HG03575 (cell line): Measurements from ENCODE around the gene DHRS4L2.
A peak's percentile ranks its signal among the peaks of the same experiment; 100 is the strongest.
"Not testable (repeated sequence)": the region's sequence is repeated elsewhere in the genome, so short reads cannot be mapped to it uniquely, and the experiment has no call there.

Experiments used
- ATAC-seq: cut with Tn5 transposase; IDR thresholded peaks from one replicate; pipeline ENCODE4 v1.9.1; 2021; ENCODE audit not compliant: unreplicated experiment, insufficient number of reproducible peaks, low FRiP score; ENCODE audit errors: extremely low read depth

Gene DHRS4L2

GRCh38 chr14:23969481-23970282 lies 19.0 kb upstream of the DHRS4L2 start:
- not testable (repeated sequence) for ATAC-seq

GRCh38 chr14:23970283-23970659 lies 18.5 kb upstream of the DHRS4L2 start:
- ATAC-seq, result not testable (repeated sequence)

GRCh38 chr14:23973178-23973577 lies 15.6 kb upstream of the DHRS4L2 start:
- ATAC-seq, result not testable (repeated sequence)

GRCh38 chr14:23974041-23974440 lies 14.7 kb upstream of the DHRS4L2 start:
- not testable (repeated sequence) for ATAC-seq

- ATAC-seq, result not testable (repeated sequence)
These were observed 11.5 kb upstream of the DHRS4L2 start for GRCh38 chr14:23977208-23977607.

- ATAC-seq, result not testable (repeated sequence)
These were observed 6.5 kb upstream of the DHRS4L2 start for GRCh38 chr14:23981951-23982813.

GRCh38 chr14:23984891-23985602 lies 3.7 kb upstream of the DHRS4L2 start:
- ATAC-seq, result no peak

GRCh38 chr14:23988223-23988606 lies 514 bp upstream of the DHRS4L2 start:
- peak; percentile 11 for ATAC-seq

- not testable (repeated sequence) for ATAC-seq
These were observed 1.2 kb downstream of the DHRS4L2 start for GRCh38 chr14:23989734-23990445.

- not testable (repeated sequence) for ATAC-seq
These were observed 2.2 kb downstream of the DHRS4L2 start for GRCh38 chr14:23990961-23991360.

- ATAC-seq, result not testable (repeated sequence)
These were observed 4.3 kb downstream of the DHRS4L2 start for GRCh38 chr14:23993042-23993441.

GRCh38 chr14:23996009-23996408 lies 7.3 kb downstream of the DHRS4L2 start:
- ATAC-seq, result not testable (repeated sequence)

- ATAC-seq, result not testable (repeated sequence)
These were observed 8.1 kb downstream of the DHRS4L2 start for GRCh38 chr14:23996825-23997224.

- ATAC-seq, result not testable (repeated sequence)
These were observed 10.9 kb downstream of the DHRS4L2 start for GRCh38 chr14:23999640-24000039.

- not testable (repeated sequence) for ATAC-seq
These were observed 12.3 kb downstream of the DHRS4L2 start for GRCh38 chr14:24001078-24001477.

GRCh38 chr14:24001679-24002078 lies 12.9 kb downstream of the DHRS4L2 start:
- ATAC-seq, result not testable (repeated sequence)

- ATAC-seq, result not testable (repeated sequence)
These were observed 17.7 kb downstream of the DHRS4L2 start for GRCh38 chr14:24006471-24006816.

GRCh38 chr14:24006817-24007652 lies 18.3 kb downstream of the DHRS4L2 start:
- ATAC-seq, result not testable (repeated sequence)
